H9 (cell line): Measurements from ENCODE around the gene ARSG. TPM values are rescaled to one million over a fixed set of nuclear protein-coding genes. Genes with fewer than 3 reads are reported as not detected.
"Not testable (repeated sequence)": the region's sequence is repeated elsewhere in the genome, so short reads cannot be mapped to it uniquely, and the experiment has no call there.

Source experiments
- DNase-seq: peaks from one replicate; pipeline ENCODE4 v3.0.0-alpha.2; 2017
- H2AFZ ChIP-seq: one replicate; pipeline ENCODE4 v1.6.1; 2013; ENCODE audit warnings: mild to moderate bottlenecking, low read length, control low read depth, moderate library complexity
- H2AK5ac ChIP-seq: 2 replicates; pipeline ENCODE4 v1.6.1; 2013; ENCODE audit warnings: low read length, control low read depth, mixed read lengths; ENCODE audit not compliant: insufficient read length
- H2BK120ac ChIP-seq: one replicate; pipeline ENCODE4 v1.6.1; 2013; ENCODE audit warnings: low read depth, mild to moderate bottlenecking, low read length, control low read depth, inconsistent platforms; ENCODE audit not compliant: poor library complexity, severe bottlenecking
- H2BK12ac ChIP-seq: 2 replicates; pipeline ENCODE4 v1.6.1; 2013; ENCODE audit warnings: low read length, control low read depth, mixed read lengths, low read depth; ENCODE audit not compliant: insufficient read length
- H2BK15ac ChIP-seq: 2 replicates; pipeline ENCODE4 v1.6.1; 2013; ENCODE audit warnings: low read depth, low read length, control low read depth
- H2BK20ac ChIP-seq: one replicate; pipeline ENCODE4 v1.6.1; 2013; ENCODE audit warnings: low read depth, mild to moderate bottlenecking, low read length, control low read depth, inconsistent platforms; ENCODE audit not compliant: poor library complexity, severe bottlenecking
- H2BK5ac ChIP-seq: 2 replicates; pipeline ENCODE4 v1.6.1; 2013; ENCODE audit warnings: low read length, control low read depth, mixed read lengths; ENCODE audit not compliant: insufficient read length
- H3K14ac ChIP-seq: 2 replicates; pipeline ENCODE4 v1.6.1; 2013; ENCODE audit warnings: low read length, control low read depth; ENCODE audit not compliant: insufficient read depth
- H3K18ac ChIP-seq: 2 replicates; pipeline ENCODE4 v1.6.1; 2013; ENCODE audit warnings: low read depth, mild to moderate bottlenecking, mixed read lengths, low read length, control low read depth; ENCODE audit not compliant: insufficient read length
- H3K23ac ChIP-seq: 2 replicates; pipeline ENCODE4 v1.6.1; 2013; ENCODE audit warnings: low read length, control low read depth, mixed read lengths, low read depth; ENCODE audit not compliant: insufficient read length
- H3K23me2 ChIP-seq: 2 replicates; pipeline ENCODE4 v1.6.1; 2013; ENCODE audit warnings: low read depth, mild to moderate bottlenecking, mixed read lengths, low read length, control low read depth; ENCODE audit not compliant: insufficient read length, poor library complexity, severe bottlenecking
- H3K27ac ChIP-seq: 2 replicates; pipeline ENCODE4 v1.5.1; 2013; ENCODE audit warnings: low read length, control low read depth, mixed read lengths, low read depth; ENCODE audit not compliant: insufficient read length
- H3K27me3 ChIP-seq: 2 replicates; pipeline ENCODE4 v1.6.1; 2013; ENCODE audit warnings: low read length, control low read depth, inconsistent platforms; ENCODE audit not compliant: insufficient read depth
- H3K4ac ChIP-seq: 2 replicates; pipeline ENCODE4 v1.6.1; 2013; ENCODE audit warnings: low read depth, mild to moderate bottlenecking, control low read depth, inconsistent platforms, low read length, moderate library complexity
- H3K4me1 ChIP-seq: 2 replicates; pipeline ENCODE4 v1.6.1; 2013; ENCODE audit warnings: low read length, control low read depth, inconsistent platforms; ENCODE audit not compliant: insufficient read depth
- H3K4me2 ChIP-seq: 2 replicates; pipeline ENCODE4 v1.6.1; 2013; ENCODE audit warnings: low read length, control low read depth, mixed read lengths; ENCODE audit not compliant: insufficient read length, insufficient read depth
- H3K56ac ChIP-seq: 2 replicates; pipeline ENCODE4 v1.6.1; 2013; ENCODE audit warnings: low read depth, mild to moderate bottlenecking, mixed read lengths, low read length, control low read depth; ENCODE audit not compliant: insufficient read length
- H3K79me1 ChIP-seq: 2 replicates; pipeline ENCODE4 v1.6.1; 2013; ENCODE audit warnings: low read depth, mild to moderate bottlenecking, moderate library complexity, low read length, control low read depth, inconsistent platforms; ENCODE audit not compliant: insufficient read depth, poor library complexity, severe bottlenecking
- H3K79me2 ChIP-seq: 2 replicates; pipeline ENCODE4 v1.6.1; 2013; ENCODE audit warnings: low read length, control low read depth, inconsistent platforms; ENCODE audit not compliant: insufficient read depth
- H3K9ac ChIP-seq: 2 replicates; pipeline ENCODE4 v1.6.1; 2013; ENCODE audit warnings: low read length, control low read depth, mixed read lengths; ENCODE audit not compliant: insufficient read length; ENCODE audit errors: extremely low read depth
- H3K9me3 ChIP-seq: one replicate; pipeline ENCODE4 v1.6.1; 2013; ENCODE audit warnings: low read depth, low read length, inconsistent platforms; ENCODE audit not compliant: control insufficient read depth
- H3T11ph ChIP-seq: one replicate; pipeline ENCODE4 v1.6.1; 2013; ENCODE audit warnings: mild to moderate bottlenecking, low read length, control low read depth, inconsistent platforms
- H4K20me1 ChIP-seq: one replicate; pipeline ENCODE4 v1.6.1; 2013; ENCODE audit not compliant: control insufficient read depth, insufficient read length, insufficient read depth
- H4K5ac ChIP-seq: 2 replicates; pipeline ENCODE4 v1.6.1; 2013; ENCODE audit warnings: low read depth, mild to moderate bottlenecking, mixed read lengths, low read length, control low read depth; ENCODE audit not compliant: insufficient read length
- H4K8ac ChIP-seq: replicated peaks from 2 replicates; pipeline ENCODE4 v1.6.1; 2013; ENCODE audit warnings: low read length, control low read depth, mixed read lengths, low read depth; ENCODE audit not compliant: insufficient read length
- H4K91ac ChIP-seq: 2 replicates; pipeline ENCODE4 v1.6.1; 2013; ENCODE audit warnings: low read depth, mild to moderate bottlenecking, moderate library complexity, mixed read lengths, low read length, control low read depth; ENCODE audit not compliant: insufficient read length
- H3K27ac Mint-ChIP-seq, 3 experiments: 2 replicates in 2 of 3; 3 replicates in 1 of 3; pipeline ENCODE4 v1.8.0; 2020 to 2021; ENCODE audit warnings: mixed read lengths in 3 of 3, mild to moderate bottlenecking in 1 of 3, moderate library complexity in 1 of 3
- H3K27me3 Mint-ChIP-seq: 2 replicates; pipeline ENCODE4 v1.8.0; 2021; ENCODE audit warnings: low read depth, mild to moderate bottlenecking, moderate library complexity, mixed read lengths
- H3K36me3 Mint-ChIP-seq, 3 experiments: 2 replicates in 2 of 3; 3 replicates in 1 of 3; pipeline ENCODE4 v1.8.0; 2020 to 2021; ENCODE audit warnings: low read depth in 3 of 3, mixed read lengths in 3 of 3; ENCODE audit not compliant: insufficient read depth in 1 of 3
- H3K4me1 Mint-ChIP-seq, 2 experiments: 2 replicates each; pipeline ENCODE4 v1.8.0; 2020; ENCODE audit warnings: mixed read lengths in 2 of 2
- H3K4me3 Mint-ChIP-seq, 2 experiments: 2 replicates in 1 of 2; 3 replicates in 1 of 2; pipeline ENCODE4 v1.8.0; 2020 to 2021; ENCODE audit warnings: mild to moderate bottlenecking in 2 of 2, mixed read lengths in 2 of 2, moderate library complexity in 1 of 2
- H3K9me3 Mint-ChIP-seq, 2 experiments: 2 replicates in 1 of 2; 3 replicates in 1 of 2; pipeline ENCODE4 v1.8.0; 2020; ENCODE audit warnings: mild to moderate bottlenecking in 2 of 2, mixed read lengths in 2 of 2, moderate library complexity in 1 of 2
- WGBS: extraction: QIAGEN DNeasy Blood & Tissue Kit; methylation state at CpG from one replicate; pipeline ENCODE4 v1.1.7; 2013; ENCODE audit warnings: missing lambda C conversion rate, low lambda C conversion rate, mixed read lengths; ENCODE audit not compliant: insufficient read length; ENCODE audit errors: extremely low coverage; 5-methylcytosine and 5-hydroxymethylcytosine counted together
- total RNA-seq: library from RNA; stranded (reverse); gene quantifications from 2 replicates; pipeline ENCODE4 v1.2.1, GENCODE V29; 2021

Gene ARSG
- total RNA-seq, 1 experiment from 2014 or later, result 3.6 TPM

DNA sequence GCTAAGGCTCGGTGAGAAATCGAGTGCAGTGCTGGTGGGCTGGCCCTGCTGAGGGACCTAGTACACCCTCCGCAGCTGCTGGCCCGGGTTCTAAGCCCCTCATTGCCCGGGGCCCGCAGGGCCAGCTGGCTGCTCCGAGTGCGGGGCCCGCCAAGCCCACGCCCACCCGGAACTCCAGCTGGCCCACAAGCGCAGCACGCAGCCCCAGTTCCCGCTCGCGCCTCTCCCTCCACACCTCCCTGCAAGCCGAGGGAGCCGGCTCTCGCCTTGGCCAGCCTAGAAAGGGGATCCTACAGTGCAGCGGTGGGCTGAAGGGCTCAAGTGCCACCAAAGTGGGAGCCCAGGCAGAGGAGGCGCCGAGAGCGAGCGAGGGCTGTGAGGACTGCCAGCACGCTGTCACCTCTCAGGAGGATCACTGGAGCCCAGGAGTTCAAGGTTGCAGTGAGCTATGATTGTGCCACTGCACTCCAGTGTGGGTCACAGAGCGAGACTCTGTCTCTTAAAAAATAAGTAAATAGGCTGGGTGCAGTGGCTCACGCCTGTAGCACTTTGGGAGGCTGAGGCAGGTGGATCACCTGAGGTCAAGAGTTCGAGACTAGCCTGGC, 17.9 kb downstream of the ARSG start:
- peaks cover 16 to 26% (median 16%) of the 10 kb centered on the region in 3 experiments for H3K36me3 Mint-ChIP-seq
- not testable (repeated sequence) for DNase-seq

More for the DNA sequence above, 17.9 kb downstream of the ARSG start:
- H2BK20ac ChIP-seq, H2AFZ ChIP-seq, H3K4me3 Mint-ChIP-seq, H3K27me3 ChIP-seq, H3K14ac ChIP-seq, H3K27me3 Mint-ChIP-seq, H3K79me1 ChIP-seq, H3K23me2 ChIP-seq, H3K9me3 Mint-ChIP-seq, H3K27ac Mint-ChIP-seq, H2BK5ac ChIP-seq, H3K27ac ChIP-seq, H3K18ac ChIP-seq, H3K4ac ChIP-seq, H3K9ac ChIP-seq, H3K56ac ChIP-seq, H3K23ac ChIP-seq, H3K4me1 ChIP-seq, H3K9me3 ChIP-seq, H3K4me1 Mint-ChIP-seq, H4K91ac ChIP-seq, H2BK120ac ChIP-seq, H2BK15ac ChIP-seq, H3T11ph ChIP-seq, H4K20me1 ChIP-seq, H3K4me2 ChIP-seq, H2AK5ac ChIP-seq, H4K5ac ChIP-seq, H4K8ac ChIP-seq, H2BK12ac ChIP-seq, H3K79me2 ChIP-seq: not testable (repeated sequence)
- no CpG with 5 or more reads among the region's 28 CpGs for WGBS
